ENCODE results near the gene CXXC1.
A peak's percentile ranks its signal among the peaks of the same experiment; 100 is the strongest.
"Not testable (repeated sequence)": the region's sequence is repeated elsewhere in the genome, so short reads cannot be mapped to it uniquely, and the experiment has no call there.

Gene CXXC1

DNA sequence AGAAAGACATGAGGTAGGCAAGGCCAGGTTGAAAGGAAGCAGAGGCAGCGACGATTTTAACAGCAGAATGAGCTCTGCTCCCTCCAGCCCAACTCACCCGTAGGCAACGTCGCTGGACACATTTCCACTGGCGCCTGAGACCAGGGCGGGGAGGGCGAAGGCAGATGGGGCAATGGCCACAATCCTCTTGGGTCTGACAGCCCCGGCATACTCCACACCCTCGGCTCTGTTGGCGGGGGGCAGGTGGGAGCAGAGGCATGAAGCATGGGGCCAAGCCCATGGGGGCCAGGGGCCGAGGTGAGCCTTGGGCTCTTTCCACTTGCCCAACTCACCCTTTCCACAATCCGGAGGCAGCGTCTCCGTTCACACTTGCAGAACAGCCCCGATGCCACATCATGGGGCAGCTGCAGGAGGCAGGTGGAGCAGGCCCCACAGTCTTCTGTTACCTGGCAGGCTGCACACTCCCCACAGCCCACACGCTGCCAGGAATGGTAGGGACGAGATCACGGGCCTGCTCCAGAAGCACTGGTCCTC, 11.9 kb downstream of the CXXC1 start:
- DNase-seq (ENCODE audit: low read depth, low spot score), result no peak

- no peak for DNase-seq (ENCODE audit: low read depth, low spot score)
These were observed 12.6 kb downstream of the CXXC1 start for GRCh38 chr18:50274941-50275340.

- DNase-seq (ENCODE audit: low read depth, low spot score), result no peak
These were observed 13.4 kb downstream of the CXXC1 start for GRCh38 chr18:50274044-50274442.

- DNase-seq (ENCODE audit: low read depth, low spot score), result no peak
These were observed 14.1 kb downstream of the CXXC1 start for GRCh38 chr18:50273203-50274043.

- no peak for DNase-seq (ENCODE audit: low read depth, low spot score)
These were observed 14.9 kb downstream of the CXXC1 start for GRCh38 chr18:50272568-50272967.

DNA sequence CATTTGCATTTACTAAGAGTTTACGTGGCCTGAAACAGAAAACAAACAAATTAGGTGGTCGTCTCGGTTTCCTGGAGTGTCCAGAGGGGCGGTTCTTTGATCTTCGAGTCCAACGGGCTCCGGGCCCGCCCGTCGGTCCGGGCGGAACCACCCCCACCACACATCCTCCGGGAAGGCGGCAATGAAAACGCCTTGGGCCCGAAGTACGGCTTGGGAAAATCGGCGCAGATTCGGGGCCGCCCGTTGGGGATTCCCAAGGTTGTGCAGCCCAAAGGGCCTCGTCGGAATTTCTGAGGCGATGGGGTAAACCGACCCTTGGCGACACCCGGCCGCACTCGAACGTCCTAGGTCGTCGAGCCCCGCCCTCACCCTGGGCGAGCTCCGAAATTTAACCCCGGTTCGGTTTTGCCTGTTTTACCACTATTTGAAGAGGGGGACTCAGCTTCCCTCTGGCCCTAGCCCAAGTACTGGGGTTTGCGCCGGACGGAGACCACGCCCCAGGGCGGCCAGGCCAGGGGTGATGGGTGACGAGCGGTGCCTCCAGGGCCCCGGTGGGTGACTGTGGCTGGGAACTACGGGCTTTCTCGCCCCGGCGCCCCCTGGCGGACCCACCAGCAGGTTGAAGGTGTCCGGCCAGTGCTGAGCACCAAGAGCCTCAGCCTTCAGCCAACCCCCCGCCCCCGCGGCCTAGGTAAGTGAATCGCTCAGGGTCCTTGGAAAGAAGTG, 19.3 kb downstream of the CXXC1 start:
- DNase-seq (ENCODE audit: low read depth, low spot score), result peak; percentile 60

DNA sequence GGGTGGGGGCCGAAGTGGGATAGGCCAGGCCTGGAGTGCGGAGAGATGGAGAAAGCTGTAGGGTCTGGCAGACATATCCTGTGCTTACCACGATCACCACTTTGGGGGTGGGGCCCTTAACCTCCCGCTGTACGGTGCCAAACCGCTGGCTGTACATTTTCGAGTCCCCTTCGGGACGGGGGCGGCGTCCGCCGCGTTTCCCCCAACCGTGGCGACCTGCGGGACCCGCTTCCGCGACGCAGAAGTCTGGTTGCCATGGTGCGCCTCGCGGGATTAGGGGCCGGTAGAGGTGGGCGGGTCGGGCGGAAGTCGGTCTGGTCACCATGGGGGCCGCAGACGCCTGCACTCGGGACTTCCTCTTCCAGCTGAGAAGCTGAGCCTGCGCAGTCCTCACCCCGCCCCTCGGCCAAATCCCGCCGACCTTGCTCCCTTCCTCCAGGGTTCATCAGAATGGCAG, 21.2 kb downstream of the CXXC1 start, which contains the start of gene CFAP53:
CFAP53 (minus strand) TSS at position 248 of the 457 bp plus-strand sequence; CDS start at position 157, 91 bp downstream.
- peak; percentile 65 for DNase-seq (ENCODE audit: low read depth, low spot score)

DNA sequence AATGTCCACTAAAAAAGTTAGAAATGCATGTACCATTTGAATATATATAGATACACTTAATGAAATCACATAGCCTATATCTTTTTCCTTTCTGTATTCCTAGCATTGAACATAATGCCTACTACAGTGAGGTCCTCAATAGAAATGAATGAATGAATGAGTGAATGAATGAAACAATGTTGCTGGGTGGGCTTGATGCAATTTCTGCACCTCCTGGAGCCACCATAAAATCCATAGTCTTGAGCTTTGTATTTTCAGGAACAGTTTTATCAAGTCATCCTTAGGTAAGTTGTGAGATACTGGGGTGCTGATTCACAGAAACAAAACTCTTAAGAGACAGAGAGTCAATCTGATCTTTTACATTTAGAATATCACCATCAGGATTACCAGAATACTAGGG, 24.5 kb downstream of the CXXC1 start:
- no peak for DNase-seq (ENCODE audit: low read depth, low spot score)

GRCh38 chr18:50250935-50251334, 36.6 kb downstream of the CXXC1 start:
- DNase-seq (ENCODE audit: low read depth, low spot score), result no peak

DNA sequence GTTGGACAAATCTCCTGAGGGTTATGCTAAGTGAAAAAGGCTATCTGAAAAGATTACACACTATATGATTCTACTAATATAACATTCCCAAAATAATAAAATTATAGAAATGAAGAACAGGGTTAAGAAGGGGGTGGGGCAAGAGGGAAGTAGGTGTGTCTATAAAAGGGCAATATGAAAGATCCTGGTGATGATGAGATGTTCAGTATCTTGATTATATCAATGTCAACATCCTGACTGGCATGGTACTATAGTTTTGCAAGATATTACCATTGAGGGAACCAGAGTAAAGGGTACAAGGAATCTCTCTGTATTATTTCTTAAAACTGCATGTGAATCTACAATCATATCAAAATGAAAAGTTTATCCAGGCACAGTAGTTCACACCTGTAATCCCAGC, 37.9 kb downstream of the CXXC1 start:
- DNase-seq (ENCODE audit: low read depth, low spot score), result no peak

GRCh38 chr18:50247561-50247960, 39.9 kb downstream of the CXXC1 start:
- no peak for DNase-seq (ENCODE audit: low read depth, low spot score)

DNA sequence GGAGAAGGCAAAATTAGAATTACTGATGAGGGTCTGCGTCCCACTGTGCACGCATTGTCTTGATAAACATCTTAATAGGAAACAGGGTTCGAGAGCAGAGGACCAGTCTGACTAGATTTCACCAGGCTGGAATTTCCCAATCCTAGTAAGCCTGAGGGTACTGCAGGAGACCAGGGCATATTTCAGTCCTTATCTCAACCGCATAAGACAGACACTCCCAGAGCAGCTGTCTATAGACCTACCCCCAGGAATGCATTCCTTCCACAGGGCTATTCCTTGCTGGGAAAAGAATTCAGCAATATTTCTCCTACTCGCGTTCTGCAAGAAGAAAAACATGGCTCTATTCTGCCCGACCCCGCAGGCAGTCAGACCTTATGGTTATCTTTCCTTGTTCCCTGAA, 45.7 kb downstream of the CXXC1 start:
- not testable (repeated sequence) for DNase-seq (ENCODE audit: low read depth, low spot score)

GRCh38 chr18:50240080-50240563, 47.4 kb downstream of the CXXC1 start:
- DNase-seq (ENCODE audit: low read depth, low spot score), result no peak

DNA sequence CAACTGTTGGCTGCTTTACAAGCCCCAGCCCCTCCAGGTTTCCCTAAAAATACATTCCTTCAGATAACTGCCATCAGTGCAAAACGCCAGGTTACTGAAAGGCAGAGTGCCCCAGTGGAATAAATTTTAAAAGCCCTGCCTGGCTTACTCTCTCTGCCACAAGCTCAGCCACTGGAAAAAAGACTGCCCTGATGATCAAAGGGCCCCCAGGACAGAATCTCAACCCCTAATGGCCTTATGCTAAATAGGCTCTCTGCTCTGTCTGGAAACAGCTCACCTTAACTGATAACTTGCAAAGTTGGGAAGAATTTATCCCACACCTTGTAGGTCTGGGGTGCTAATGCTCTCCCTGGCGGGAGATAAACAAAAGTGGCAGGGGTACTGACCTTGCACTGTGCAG, 55.1 kb downstream of the CXXC1 start:
- DNase-seq (ENCODE audit: low read depth, low spot score), result no peak
